SW 1271 (cell line): ENCODE results near the gene RBM19.
"Not testable (repeated sequence)": the region's sequence is repeated elsewhere in the genome, so short reads cannot be mapped to it uniquely, and the experiment has no call there.

Source experiments
- DNase-seq, 2 experiments: peaks; one replicate each; lab custom pipeline; 2025; lab: John Stamatoyannopoulos, UW

The RBM19 gene

GRCh38 chr12:113905829-113906228 is 60.3 kb downstream of the RBM19 start:
- no peak for DNase-seq

GRCh38 chr12:113903381-113903863 is 62.7 kb downstream of the RBM19 start:
- DNase-seq, result no peak

GRCh38 chr12:113901319-113901718 is 64.8 kb downstream of the RBM19 start:
- not testable (repeated sequence) for DNase-seq

DNA sequence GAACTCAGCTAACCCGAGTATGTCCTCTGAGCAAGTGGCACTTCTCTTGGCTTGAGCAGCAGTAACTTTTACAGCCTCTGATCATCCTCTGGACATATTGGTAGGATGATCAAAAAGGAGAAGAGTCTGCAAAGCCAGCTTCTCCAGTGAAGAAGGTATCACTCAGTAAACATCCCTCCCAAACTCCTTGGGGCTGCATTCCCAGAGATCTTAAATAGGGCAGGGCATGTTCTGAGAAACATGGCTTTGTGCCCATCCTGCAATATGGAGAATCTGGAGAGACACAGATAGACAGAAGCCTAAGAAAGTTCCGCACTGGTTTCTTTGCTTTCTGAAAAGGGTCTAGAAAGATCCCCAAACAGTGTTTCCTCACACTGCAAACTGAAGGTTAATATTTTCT is 65.4 kb downstream of the RBM19 start:
- no peak for DNase-seq

GRCh38 chr12:113899561-113900471 is 66.3 kb downstream of the RBM19 start:
- no peak for DNase-seq

DNA sequence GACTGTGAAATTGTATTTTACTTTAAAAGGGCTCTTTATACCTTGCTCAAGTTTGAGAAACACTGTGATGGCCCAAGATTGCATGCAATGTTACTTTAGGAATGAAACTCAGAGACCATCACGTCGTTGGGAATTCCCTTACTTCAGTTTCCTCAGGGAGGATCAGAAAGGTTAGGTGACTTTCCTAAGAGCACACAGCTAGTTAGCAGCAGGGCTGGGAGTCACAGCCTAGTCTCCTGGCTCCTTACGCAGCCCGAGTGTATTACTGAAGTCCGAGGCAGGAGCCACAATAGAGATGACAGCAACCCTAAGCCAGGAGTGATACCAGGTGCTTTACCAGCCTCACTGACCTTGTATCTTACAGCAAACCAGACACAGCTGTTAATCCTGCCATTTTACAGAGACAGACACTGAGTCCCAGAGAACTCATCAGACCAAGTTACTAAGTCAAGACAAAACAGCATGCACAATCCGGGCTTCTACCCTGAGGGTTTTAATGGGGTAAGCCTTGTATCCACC is 67.0 kb downstream of the RBM19 start:
- DNase-seq, result no peak

- no peak for DNase-seq
Measured at GRCh38 chr12:113898466-113898865, 67.7 kb downstream of the RBM19 start.

- no peak for DNase-seq
Measured at GRCh38 chr12:113897406-113897805, 68.7 kb downstream of the RBM19 start.

- DNase-seq, result no peak
Measured at GRCh38 chr12:113896841-113897240, 69.3 kb downstream of the RBM19 start.

- no peak for DNase-seq
Measured at GRCh38 chr12:113896194-113896593, 69.9 kb downstream of the RBM19 start.

GRCh38 chr12:113895176-113895575 is 70.9 kb downstream of the RBM19 start:
- no peak for DNase-seq

- DNase-seq, result no peak
Measured at GRCh38 chr12:113894697-113895096, 71.4 kb downstream of the RBM19 start.

DNA sequence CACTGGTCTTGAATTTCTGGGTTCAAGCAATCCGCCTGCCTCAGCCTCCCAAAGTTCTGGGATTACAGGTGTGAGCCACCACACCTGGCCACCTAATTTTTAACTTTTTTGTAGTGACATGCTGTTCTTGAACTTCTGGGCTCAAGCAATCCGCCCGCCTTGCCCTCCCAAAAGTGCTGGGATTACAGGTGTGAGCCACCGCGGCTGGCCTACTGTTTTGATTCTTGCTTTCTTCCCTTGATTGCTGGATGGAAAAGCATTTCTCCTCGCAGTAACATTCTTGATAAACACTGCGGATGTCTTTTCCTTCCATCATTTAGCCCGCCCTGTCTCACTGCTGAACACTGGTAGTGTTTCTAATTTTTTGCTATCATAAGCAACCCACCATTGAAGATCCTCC is 72.9 kb downstream of the RBM19 start:
- DNase-seq, result no peak

DNA sequence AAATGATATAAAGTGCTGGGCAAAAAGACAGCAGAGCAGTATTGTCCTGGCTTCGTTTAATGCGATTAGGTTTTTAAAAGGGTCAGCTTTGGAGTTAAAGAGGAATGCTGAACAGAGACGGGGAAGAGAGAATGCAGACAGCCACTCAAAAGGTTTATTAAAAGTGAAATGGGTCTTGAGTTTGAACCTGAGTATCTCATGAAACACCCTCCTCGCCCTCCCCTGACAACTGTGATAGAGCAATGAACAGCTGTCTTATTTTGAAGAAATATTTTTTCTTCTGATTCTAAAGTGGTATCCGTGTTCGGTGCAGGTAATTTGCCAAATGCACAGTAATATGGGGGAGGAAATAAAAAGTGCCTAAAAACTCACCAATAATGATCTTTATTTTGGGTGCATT is 73.6 kb downstream of the RBM19 start:
- DNase-seq, result no peak

DNA sequence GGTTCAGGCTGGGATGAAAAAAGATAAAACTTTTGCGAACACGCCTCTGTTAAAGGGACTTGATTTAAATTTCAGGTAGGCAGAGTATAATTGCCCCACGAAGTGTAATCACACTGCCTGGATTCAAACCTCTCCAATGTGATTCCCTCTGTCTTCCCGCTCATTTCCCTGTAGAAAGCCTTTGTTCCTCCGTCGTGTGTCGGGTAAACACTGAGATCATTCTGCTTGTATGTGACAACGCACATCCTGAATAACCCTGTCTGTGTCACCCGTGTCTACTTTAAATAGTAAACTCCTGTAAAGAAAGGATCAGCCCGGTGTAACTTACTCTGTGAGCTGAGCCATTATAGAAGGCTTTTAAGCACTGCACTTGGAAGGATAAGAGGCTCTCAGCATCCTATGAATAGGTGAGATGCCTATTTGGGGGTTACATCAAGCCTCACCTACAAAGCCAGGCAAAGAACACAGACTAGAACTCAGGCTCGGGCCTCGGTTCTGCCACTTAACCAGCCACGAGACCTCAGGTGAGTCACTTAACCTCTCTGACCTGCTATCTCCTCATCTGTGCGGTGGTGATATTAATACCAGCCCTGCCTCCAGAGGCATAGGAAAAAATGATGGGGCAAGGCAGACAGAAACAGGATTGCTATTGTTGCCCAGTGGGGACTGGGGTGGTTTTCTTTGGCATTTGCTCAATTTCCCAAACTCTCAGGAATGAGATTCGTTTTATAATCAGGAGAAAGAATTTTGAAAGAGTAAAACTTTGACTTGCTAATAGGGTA is 74.2 kb downstream of the RBM19 start:
- no peak for DNase-seq

DNA sequence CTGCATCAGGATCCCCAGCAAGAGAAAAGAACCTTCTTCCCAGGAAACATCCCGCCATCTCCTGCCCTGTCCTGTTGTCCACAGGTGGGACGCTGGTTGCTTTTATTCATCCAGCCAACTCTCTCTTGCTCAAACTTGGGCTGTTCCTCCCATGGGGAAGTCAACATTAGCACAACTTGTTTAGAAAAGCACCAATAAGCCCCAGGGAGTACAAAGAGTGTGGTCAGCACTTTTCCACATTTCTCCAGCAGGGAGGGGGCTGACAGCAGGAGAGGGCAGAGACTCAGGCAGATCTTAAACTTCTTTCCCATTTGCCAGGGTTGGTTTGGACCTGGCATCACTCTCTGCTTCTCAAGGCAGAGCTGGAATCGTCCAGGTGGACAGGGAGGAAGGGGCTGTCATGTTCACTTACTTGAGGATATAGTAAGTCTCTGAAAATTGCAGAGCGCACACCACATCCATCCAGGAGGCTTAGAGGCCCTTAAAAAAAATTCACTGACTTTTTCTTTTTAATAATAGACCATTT is 74.9 kb downstream of the RBM19 start:
- no peak for DNase-seq

GRCh38 chr12:113889891-113890581 is 76.1 kb downstream of the RBM19 start:
- DNase-seq, result no peak

DNA sequence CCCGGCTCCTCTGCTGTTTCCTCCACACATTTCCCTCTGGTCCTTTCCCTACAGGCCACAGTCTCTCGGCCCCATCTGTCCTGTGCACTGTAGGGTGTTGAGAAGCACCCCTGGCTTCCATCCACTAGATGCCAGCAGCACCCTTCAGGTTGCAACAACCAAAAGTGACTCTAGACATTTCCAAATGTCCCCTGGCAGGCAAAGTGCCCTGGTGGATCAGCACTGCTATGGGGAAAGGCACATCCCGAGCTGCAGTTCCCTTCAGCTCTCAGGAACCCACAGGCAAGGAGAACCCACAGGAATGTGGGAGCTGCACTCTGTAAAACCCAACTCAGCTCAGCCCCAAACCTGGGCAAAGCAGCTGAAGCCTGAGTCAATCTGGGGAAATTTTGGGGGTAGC is 77.0 kb downstream of the RBM19 start:
- no peak for DNase-seq

- no peak for DNase-seq
Measured at GRCh38 chr12:113888435-113888834, 77.7 kb downstream of the RBM19 start.

DNA sequence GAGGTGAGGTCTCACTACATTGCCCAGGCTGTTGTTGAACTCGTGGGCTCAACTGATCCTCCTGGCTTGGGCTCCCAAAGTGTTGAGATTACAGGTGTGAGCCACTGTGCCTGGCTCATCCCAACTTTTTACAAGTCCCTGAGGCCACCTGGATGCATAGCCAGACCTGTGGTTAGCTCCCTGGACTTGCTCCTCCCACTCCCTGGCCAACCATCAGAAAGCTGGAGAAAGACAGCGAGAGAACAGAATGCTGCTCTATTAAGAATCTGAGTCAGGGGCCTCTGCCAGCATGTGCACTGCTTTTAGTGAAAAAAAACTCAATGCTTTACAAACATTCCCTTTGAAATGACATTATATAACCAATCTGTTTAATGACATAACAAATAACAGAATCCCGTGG is 78.2 kb downstream of the RBM19 start:
- no peak for DNase-seq

- no peak for DNase-seq
Measured at GRCh38 chr12:113886721-113887120, 79.4 kb downstream of the RBM19 start.

GRCh38 chr12:113884392-113884791 is 81.7 kb downstream of the RBM19 start:
- no peak for DNase-seq
